HG03521 (cell line): Measurements from ENCODE around the gene DENND5A.
"Not testable (repeated sequence)": the region's sequence is repeated elsewhere in the genome, so short reads cannot be mapped to it uniquely, and the experiment has no call there.

Experiments
- ATAC-seq: cut with Tn5 transposase; IDR thresholded peaks from one replicate; pipeline ENCODE4 v1.9.1; 2021; ENCODE audit warnings: mild to moderate bottlenecking, moderate library complexity; ENCODE audit not compliant: unreplicated experiment

The DENND5A gene

GRCh38 chr11:9219115-9219514 lies 46.0 kb downstream of the DENND5A start:
- no peak for ATAC-seq

GRCh38 chr11:9214765-9215164 lies 50.4 kb downstream of the DENND5A start:
- ATAC-seq = no peak

- ATAC-seq = no peak
These were observed 53.8 kb downstream of the DENND5A start for GRCh38 chr11:9211322-9211721.

GRCh38 chr11:9210922-9211320 lies 54.2 kb downstream of the DENND5A start:
- no peak for ATAC-seq

GRCh38 chr11:9210224-9210921 lies 54.8 kb downstream of the DENND5A start:
- no peak for ATAC-seq

- ATAC-seq = not testable (repeated sequence)
These were observed 55.5 kb downstream of the DENND5A start for GRCh38 chr11:9209604-9210003.

GRCh38 chr11:9208726-9209501 lies 56.2 kb downstream of the DENND5A start:
- no peak for ATAC-seq

GRCh38 chr11:9207229-9207628 lies 57.9 kb downstream of the DENND5A start:
- no peak for ATAC-seq

GRCh38 chr11:9206496-9206895 lies 58.7 kb downstream of the DENND5A start:
- no peak for ATAC-seq

GRCh38 chr11:9203691-9204311 lies 61.3 kb downstream of the DENND5A start:
- ATAC-seq = no peak

GRCh38 chr11:9201372-9202162 lies 63.6 kb downstream of the DENND5A start:
- no peak for ATAC-seq

GRCh38 chr11:9200471-9200870 lies 64.7 kb downstream of the DENND5A start:
- ATAC-seq = no peak

GRCh38 chr11:9193316-9193715 lies 71.8 kb downstream of the DENND5A start:
- no peak for ATAC-seq

GRCh38 chr11:9192561-9192960 lies 72.6 kb downstream of the DENND5A start:
- no peak for ATAC-seq

GRCh38 chr11:9190326-9191016 lies 74.7 kb downstream of the DENND5A start:
- ATAC-seq = not testable (repeated sequence)

- not testable (repeated sequence) for ATAC-seq
These were observed 76.3 kb downstream of the DENND5A start for GRCh38 chr11:9188860-9189259.

- no peak for ATAC-seq
These were observed 77.5 kb downstream of the DENND5A start for GRCh38 chr11:9187616-9188015.

GRCh38 chr11:9184516-9184915 lies 80.6 kb downstream of the DENND5A start:
- no peak for ATAC-seq

GRCh38 chr11:9182180-9182871 lies 82.8 kb downstream of the DENND5A start:
- ATAC-seq = no peak

GRCh38 chr11:9180784-9181183 lies 84.4 kb downstream of the DENND5A start:
- no peak for ATAC-seq
